ENCODE results near the gene NOC4L. TPM values are rescaled to one million over a fixed set of nuclear protein-coding genes. Genes with fewer than 3 reads are reported as not detected.
"Not testable (repeated sequence)": the region's sequence is repeated elsewhere in the genome, so short reads cannot be mapped to it uniquely, and the experiment has no call there.

The NOC4L gene
- total RNA-seq, 2 donors from 2014 or later = 12.5 to 29.7 TPM

DNA sequence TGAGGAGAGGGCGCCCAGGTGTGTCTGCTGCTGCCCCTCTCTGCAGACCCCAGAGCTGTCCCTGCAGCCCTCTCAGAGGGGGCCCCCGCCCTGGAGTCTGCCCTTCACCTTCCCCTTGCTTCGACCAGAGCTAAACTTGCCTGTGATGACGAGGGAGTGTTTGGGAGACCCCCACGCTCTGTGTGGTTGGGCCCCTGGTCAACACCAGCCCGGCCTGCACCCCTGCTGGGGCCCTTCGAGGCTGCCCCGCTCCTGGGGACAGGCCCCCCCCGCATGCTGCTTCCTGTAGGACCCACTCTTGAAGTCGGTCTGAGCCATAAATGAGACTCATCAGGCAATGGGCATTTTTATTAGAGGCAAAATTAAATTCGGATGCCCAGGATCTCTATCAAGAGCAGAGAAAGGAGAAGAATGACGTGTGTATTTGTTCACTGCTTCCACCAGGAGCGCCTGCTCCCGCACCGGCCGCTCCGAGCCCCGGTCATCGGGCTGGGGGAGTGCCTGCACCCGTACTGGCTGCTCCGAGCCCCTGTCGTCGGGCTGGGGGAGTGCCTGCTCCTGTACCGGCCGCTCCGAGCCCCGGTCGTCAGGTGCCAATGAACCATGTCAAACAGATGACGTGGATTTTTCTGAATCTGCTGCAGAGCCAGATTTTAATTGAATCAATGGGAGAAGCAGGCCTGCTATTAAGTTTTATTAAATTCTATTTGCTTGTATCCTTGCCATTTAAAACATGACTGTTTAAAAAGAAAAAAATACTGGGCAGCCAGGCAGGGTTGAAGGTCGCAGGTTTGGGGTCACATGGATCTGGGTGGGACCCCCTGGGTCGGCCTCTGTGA is 47.7 kb downstream of the NOC4L start:
- Histone ChIP-seq H3K4me3 (no peak overlapping the region), H3K9ac (ENCODE audit: low read depth in 2 of 2, low read length in 2 of 2) (no peak overlapping the region), H3K4me1 (peaks cover 6% of the 10 kb centered on the region), H3K27ac (no peak overlapping the region), H3K27me3 (no peaks in the 10 kb centered on the region), H3K36me3 (no peaks in the 10 kb centered on the region), H3K9me3 (no peaks in the 10 kb centered on the region)
- DNase-seq = no peak
- intact Hi-C loops (cut with DNase I) = no loop called here
- TF ChIP-seq, protein P1, sequence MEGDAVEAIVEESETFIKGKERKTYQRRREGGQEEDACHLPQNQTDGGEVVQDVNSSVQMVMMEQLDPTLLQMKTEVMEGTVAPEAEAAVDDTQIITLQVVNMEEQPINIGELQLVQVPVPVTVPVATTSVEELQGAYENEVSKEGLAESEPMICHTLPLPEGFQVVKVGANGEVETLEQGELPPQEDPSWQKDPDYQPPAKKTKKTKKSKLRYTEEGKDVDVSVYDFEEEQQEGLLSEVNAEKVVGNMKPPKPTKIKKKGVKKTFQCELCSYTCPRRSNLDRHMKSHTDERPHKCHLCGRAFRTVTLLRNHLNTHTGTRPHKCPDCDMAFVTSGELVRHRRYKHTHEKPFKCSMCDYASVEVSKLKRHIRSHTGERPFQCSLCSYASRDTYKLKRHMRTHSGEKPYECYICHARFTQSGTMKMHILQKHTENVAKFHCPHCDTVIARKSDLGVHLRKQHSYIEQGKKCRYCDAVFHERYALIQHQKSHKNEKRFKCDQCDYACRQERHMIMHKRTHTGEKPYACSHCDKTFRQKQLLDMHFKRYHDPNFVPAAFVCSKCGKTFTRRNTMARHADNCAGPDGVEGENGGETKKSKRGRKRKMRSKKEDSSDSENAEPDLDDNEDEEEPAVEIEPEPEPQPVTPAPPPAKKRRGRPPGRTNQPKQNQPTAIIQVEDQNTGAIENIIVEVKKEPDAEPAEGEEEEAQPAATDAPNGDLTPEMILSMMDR (IDR thresholded peaks at IDR 0.05) = no peak

DNA sequence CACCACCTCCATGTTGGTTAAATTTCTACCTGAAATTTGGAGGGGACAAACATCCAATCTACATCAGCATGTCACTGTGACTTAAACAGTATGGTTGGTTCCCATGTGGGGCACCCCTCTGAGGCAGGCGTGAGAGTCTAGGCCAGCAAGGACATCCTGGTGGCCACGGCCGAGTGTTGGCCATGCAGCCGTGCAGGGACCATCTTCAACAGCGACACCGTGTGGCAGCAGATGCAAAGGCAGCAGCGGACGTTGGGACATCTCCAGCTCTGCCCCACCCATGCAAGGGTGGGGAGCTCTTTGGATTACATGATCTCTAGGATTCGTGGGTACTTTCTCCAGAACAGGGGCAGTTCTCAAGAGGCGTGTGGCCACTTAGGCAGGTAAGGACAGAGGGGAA is 49.8 kb downstream of the NOC4L start:
- TF ChIP-seq, protein P1 (IDR thresholded peaks at IDR 0.05) = no peak
- Histone ChIP-seq H3K36me3 (no peaks in the 10 kb centered on the region), H3K4me3 (no peak overlapping the region), H3K4me1 (peaks cover 4% of the 10 kb centered on the region), H3K9me3 (no peaks in the 10 kb centered on the region), H3K27ac (no peak overlapping the region), H3K9ac (ENCODE audit: low read depth in 2 of 2, low read length in 2 of 2) (no peak overlapping the region), H3K27me3 (no peaks in the 10 kb centered on the region)
- intact Hi-C loops (cut with DNase I) = no loop called here
- DNase-seq = no peak

DNA sequence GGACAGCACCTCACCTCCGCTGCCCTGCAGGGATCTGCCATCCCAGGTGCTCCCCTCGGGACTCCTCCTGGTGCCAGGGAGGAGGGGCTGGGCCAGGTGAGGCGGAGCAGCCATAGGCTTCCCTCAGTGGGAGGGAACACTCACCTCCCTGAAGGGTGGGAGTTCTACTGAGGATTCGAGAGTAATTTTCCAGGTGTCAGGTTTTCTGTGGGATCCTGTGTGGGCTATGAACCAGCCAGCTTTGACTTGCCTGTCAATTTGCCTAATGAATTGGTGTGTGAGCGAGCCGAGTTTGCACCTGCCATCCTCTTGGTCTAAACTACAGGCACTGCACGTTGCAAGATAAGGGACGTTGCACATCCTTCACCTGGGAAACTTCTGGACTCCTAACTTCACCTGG is 50.3 kb downstream of the NOC4L start:
- Histone ChIP-seq H3K27me3 (no peaks in the 10 kb centered on the region), H3K4me1 (peaks cover 3% of the 10 kb centered on the region), H3K27ac (no peak overlapping the region), H3K4me3 (no peak overlapping the region), H3K9ac (ENCODE audit: low read depth in 2 of 2, low read length in 2 of 2) (no peak overlapping the region), H3K9me3 (no peaks in the 10 kb centered on the region), H3K36me3 (no peaks in the 10 kb centered on the region)
- TF ChIP-seq, protein P1 (IDR thresholded peaks at IDR 0.05) = no peak
- intact Hi-C loops (cut with DNase I) = no loop called here
- no peak for DNase-seq

DNA sequence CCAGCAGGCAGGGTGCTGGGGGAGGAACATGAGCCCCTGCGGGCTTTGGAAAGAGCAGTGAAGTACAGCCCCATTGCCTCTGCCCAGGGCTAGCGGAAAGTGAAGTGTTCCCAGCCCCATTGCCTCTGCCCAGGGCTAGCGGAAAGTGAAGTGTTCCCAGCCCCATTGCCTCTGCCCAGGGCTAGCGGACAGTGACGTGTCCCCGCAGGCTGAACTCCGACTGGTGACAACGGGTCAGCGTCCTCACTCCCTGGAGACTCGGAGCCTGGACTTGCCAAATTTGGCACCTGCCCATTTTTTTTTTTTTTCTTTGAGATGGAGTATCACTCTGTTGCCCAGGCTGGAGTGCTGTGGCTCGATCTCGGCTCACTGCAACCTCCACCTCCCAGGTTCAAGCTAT is 51.0 kb downstream of the NOC4L start:
- H3K27ac ChIP-seq; H3K27me3 ChIP-seq; DNase-seq; H3K4me1 ChIP-seq; intact Hi-C loops (cut with DNase I); H3K9me3 ChIP-seq; H3K9ac ChIP-seq (ENCODE audit: low read depth in 2 of 2, low read length in 2 of 2); H3K4me3 ChIP-seq; H3K36me3 ChIP-seq: not testable (repeated sequence)

DNA sequence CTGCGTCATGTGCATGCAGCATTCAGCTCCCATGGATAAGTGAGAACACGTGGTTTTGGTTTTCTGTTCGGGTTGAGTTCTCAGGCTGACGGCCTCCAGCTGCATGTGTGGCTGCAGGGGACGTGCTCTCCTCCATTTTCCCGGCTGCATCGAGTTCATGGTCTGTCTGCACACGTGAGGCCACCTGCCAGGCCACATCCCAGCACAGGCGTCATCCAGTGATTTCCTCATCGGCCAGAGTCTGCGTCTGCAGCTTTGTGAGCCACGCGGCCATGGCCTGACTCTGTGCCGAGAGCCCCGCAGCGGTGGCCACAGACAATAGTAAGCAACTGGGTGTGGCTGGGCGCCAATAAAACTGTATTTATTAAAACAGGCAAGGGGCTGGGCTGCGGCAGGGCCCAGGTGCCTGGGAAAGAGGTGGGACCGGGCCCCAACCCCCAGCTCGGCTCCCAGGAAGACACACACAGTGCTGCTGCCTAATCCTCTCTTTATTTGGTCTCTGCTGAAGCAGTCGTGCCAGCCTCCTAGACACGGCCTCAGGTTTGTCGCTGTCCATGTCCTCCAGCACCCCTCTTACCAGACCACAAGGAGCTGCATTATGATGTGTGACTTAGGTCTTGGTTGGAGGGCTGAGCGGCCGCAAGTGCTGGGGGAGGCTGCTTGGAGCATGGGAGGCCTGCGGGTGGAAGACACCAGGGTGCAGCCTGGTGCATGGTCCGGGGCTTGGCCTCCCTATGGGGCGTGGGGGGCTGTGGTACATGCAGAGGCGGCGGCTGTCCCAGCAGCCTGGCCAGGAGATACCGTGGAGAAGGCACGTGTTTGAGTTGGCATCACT is 52.0 kb downstream of the NOC4L start:
- TF ChIP-seq, protein P1 (IDR thresholded peaks at IDR 0.05) = no peak
- H3K9ac ChIP-seq (ENCODE audit: low read depth in 2 of 2, low read length in 2 of 2) = no peak overlapping the region
- no peaks in the 10 kb centered on the region for H3K9me3 ChIP-seq
- intact Hi-C loops (cut with DNase I) = no loop called here
- H3K4me3 ChIP-seq = no peak overlapping the region
- no peaks in the 10 kb centered on the region for H3K36me3 ChIP-seq
- DNase-seq = no peak
- H3K4me1 ChIP-seq = no peaks in the 10 kb centered on the region
- H3K27ac ChIP-seq = no peak overlapping the region
- H3K27me3 ChIP-seq = no peaks in the 10 kb centered on the region
